Endothelial cell of umbilical vein (primary cell): Measurements from ENCODE around the gene NADSYN1.

Experiments used
- POLR2AphosphoS5 ChIP-seq: IDR thresholded peaks from 2 replicates; pipeline ENCODE4 v1.6.1; 2012; ENCODE audit warnings: low read depth, mild to moderate bottlenecking, control low read depth, low read length, moderate library complexity; ENCODE audit not compliant: insufficient read depth
- TF ChIP-seq, protein P1 (sequence below), 2 donors: IDR thresholded peaks; 1 replicate in 1 of 2; 2 replicates in 1 of 2; pipeline ENCODE4 v1.5.1; 2011; ENCODE audit warnings: low read length in 2 of 2, mild to moderate bottlenecking in 2 of 2, moderate library complexity in 2 of 2, control low read depth in 1 of 2, inconsistent platforms in 1 of 2, low read depth in 1 of 2; ENCODE audit not compliant: insufficient read depth in 1 of 2; ENCODE audit errors: extremely low read depth in 1 of 2
- TF ChIP-seq, protein P2 (sequence below): IDR thresholded peaks from 2 replicates; pipeline ENCODE4 v1.6.1; 2011; ENCODE audit not compliant: insufficient read depth, insufficient read length

DNA sequence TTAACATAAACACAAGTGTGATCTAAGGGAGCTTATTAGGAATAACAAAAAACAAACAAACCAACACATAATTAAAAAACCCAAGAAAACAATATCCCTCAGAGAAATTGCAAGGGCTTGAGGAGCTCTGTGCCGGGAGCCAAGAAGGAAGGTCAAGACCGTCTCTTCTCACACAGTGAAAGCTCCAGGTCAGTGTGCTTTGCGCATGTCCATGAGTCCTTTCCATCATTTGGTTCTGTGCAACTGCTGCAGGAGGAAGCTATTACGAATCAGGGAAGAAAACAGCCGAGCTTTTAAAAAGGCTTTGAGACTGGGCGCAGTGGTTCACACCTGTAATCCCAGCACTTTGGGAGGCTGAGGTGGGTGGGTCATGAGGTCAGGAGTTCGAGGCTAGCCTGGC is 89.4 kb downstream of the NADSYN1 start:
- TF ChIP-seq, protein P1, sequence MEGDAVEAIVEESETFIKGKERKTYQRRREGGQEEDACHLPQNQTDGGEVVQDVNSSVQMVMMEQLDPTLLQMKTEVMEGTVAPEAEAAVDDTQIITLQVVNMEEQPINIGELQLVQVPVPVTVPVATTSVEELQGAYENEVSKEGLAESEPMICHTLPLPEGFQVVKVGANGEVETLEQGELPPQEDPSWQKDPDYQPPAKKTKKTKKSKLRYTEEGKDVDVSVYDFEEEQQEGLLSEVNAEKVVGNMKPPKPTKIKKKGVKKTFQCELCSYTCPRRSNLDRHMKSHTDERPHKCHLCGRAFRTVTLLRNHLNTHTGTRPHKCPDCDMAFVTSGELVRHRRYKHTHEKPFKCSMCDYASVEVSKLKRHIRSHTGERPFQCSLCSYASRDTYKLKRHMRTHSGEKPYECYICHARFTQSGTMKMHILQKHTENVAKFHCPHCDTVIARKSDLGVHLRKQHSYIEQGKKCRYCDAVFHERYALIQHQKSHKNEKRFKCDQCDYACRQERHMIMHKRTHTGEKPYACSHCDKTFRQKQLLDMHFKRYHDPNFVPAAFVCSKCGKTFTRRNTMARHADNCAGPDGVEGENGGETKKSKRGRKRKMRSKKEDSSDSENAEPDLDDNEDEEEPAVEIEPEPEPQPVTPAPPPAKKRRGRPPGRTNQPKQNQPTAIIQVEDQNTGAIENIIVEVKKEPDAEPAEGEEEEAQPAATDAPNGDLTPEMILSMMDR (IDR thresholded peaks at IDR 0.05; ENCODE audit: extremely low read depth in 1 of 2, insufficient read depth in 1 of 2, low read depth in 1 of 2, low read length in 2 of 2), result no peak
- no peak for TF ChIP-seq POLR2AphosphoS5
- TF ChIP-seq, protein P2, sequence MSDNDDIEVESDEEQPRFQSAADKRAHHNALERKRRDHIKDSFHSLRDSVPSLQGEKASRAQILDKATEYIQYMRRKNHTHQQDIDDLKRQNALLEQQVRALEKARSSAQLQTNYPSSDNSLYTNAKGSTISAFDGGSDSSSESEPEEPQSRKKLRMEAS, result no peak
